ENCODE data around the gene CENPV.

DNA sequence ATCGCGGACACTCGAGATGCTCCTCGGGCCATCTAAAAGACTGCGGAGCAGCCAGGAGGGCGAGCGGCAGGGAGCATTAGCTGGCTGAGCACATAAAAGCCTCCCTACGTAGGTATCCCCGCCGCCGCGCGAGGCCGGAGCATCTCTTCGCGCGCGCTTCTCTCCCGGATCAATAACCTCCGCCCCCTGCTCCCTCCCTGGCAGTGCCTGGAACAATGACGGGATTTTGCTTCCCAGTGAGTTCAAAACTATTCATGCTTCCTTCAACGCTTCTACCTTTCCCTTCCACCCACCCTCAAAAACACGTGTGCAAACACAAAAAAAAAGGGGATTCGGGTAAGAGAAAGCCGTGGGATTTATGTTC is 984 bp downstream of the CENPV start:
- TF ChIP-seq, protein P1, sequence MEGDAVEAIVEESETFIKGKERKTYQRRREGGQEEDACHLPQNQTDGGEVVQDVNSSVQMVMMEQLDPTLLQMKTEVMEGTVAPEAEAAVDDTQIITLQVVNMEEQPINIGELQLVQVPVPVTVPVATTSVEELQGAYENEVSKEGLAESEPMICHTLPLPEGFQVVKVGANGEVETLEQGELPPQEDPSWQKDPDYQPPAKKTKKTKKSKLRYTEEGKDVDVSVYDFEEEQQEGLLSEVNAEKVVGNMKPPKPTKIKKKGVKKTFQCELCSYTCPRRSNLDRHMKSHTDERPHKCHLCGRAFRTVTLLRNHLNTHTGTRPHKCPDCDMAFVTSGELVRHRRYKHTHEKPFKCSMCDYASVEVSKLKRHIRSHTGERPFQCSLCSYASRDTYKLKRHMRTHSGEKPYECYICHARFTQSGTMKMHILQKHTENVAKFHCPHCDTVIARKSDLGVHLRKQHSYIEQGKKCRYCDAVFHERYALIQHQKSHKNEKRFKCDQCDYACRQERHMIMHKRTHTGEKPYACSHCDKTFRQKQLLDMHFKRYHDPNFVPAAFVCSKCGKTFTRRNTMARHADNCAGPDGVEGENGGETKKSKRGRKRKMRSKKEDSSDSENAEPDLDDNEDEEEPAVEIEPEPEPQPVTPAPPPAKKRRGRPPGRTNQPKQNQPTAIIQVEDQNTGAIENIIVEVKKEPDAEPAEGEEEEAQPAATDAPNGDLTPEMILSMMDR (IDR thresholded peaks at IDR 0.05 in 8 of 11, conservative IDR thresholded peaks at IDR 0.05 in 3 of 11) = no peak
- TF ChIP-seq POLR2AphosphoS5 (IDR thresholded peaks at IDR 0.05) (no peak), POLR2A (IDR thresholded peaks at IDR 0.05) (no peak)
